H1 (cell line): ENCODE measurements around the gene SBNO2.

ENCODE experiments used
- CEBPB ChIP-seq: IDR thresholded peaks from 2 replicates; pipeline ENCODE4 v1.6.1; 2012; ENCODE audit warnings: low read depth, low read length
- CREB1 ChIP-seq: IDR thresholded peaks from 2 replicates; pipeline ENCODE4 v1.6.1; 2012; ENCODE audit warnings: inconsistent platforms
- EZH2 ChIP-seq: fragments of 200-600 bp; sonication (generic); IDR thresholded peaks from 2 replicates; pipeline ENCODE4 v1.7.1; 2012; ENCODE audit warnings: low read depth, mild to moderate bottlenecking, moderate library complexity, low read length, inconsistent platforms; ENCODE audit not compliant: severe bottlenecking
- JUND ChIP-seq: IDR thresholded peaks from 2 replicates; pipeline ENCODE4 v1.6.1; 2011; ENCODE audit warnings: mild to moderate bottlenecking, improper control_type of control experiment, low read length
- RFX5 ChIP-seq: IDR thresholded peaks from 2 replicates; pipeline ENCODE4 v1.6.1; 2011; ENCODE audit warnings: low read depth, low read length, improper control_type of control experiment, borderline replicate concordance
- SIX5 ChIP-seq: IDR thresholded peaks from 2 replicates; pipeline ENCODE4 v1.6.1; 2011; ENCODE audit warnings: mild to moderate bottlenecking, low read depth, low read length
- TEAD4 ChIP-seq: IDR thresholded peaks from 2 replicates; pipeline ENCODE4 v1.6.1; 2012; ENCODE audit warnings: low read depth, low read length, inconsistent platforms, mixed read lengths
- TF ChIP-seq, protein P1 (sequence below), 3 experiments: IDR thresholded peaks; 1 replicate in 2 of 3; 2 replicates in 1 of 3; pipeline versions ENCODE4 v1.5.1 to v1.6.1; 2011; ENCODE audit warnings: low read length in 3 of 3, mild to moderate bottlenecking in 3 of 3, inconsistent platforms in 2 of 3, low read depth in 1 of 3, moderate library complexity in 1 of 3; ENCODE audit not compliant: insufficient read depth in 1 of 3; ENCODE audit errors: control extremely low read depth in 1 of 3
- TF ChIP-seq, protein P2 (sequence below): IDR thresholded peaks from 2 replicates; pipeline ENCODE4 v1.6.1; 2011; ENCODE audit warnings: low read length, improper control_type of control experiment

DNA sequence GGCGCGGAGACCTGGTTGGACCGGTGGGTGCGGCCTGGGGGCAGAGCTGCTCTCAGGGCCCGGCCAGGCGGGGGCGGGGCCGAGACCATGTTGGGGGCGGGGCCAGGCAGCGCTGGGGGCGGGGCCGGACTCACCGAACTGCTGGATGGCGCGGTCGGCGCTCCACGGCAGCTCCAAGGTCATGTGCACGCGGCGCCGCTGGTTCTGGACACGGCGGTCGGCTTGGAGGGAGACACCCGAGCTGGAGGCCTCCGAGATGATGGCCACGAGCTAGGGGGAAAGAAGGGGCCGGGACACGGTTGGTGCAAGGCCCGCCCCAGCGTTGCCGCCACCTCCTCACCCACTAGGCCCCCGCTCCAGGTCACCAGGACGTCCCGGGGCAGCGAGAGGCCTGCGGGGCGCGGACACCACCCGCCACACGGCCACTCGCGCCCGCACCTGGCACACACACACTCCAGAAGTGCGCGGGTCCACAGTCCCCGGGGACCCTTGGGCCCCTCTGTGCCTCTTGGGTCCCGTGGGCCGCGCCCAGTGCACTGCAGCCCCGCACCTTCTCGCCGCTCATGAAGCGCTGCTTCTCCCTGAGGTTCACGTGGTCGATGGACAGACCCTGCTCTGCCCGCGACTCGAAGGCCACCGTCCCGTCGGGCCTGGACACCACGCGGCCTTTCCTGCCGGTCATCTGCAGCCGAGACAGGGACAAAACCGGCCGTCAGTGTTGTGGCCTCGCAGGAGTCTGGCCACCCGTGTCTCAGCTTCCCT, 61.6 kb downstream of the SBNO2 start:
- TF ChIP-seq CEBPB (no peak), EZH2 (no peak), SIX5 (no peak), TEAD4 (no peak), RFX5 (no peak), CREB1 (no peak), JUND (no peak)
- TF ChIP-seq, protein P1, sequence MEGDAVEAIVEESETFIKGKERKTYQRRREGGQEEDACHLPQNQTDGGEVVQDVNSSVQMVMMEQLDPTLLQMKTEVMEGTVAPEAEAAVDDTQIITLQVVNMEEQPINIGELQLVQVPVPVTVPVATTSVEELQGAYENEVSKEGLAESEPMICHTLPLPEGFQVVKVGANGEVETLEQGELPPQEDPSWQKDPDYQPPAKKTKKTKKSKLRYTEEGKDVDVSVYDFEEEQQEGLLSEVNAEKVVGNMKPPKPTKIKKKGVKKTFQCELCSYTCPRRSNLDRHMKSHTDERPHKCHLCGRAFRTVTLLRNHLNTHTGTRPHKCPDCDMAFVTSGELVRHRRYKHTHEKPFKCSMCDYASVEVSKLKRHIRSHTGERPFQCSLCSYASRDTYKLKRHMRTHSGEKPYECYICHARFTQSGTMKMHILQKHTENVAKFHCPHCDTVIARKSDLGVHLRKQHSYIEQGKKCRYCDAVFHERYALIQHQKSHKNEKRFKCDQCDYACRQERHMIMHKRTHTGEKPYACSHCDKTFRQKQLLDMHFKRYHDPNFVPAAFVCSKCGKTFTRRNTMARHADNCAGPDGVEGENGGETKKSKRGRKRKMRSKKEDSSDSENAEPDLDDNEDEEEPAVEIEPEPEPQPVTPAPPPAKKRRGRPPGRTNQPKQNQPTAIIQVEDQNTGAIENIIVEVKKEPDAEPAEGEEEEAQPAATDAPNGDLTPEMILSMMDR (IDR thresholded peaks at IDR 0.05; ENCODE audit: control extremely low read depth in 1 of 3, insufficient read depth in 1 of 3, low read depth in 1 of 3, low read length in 3 of 3), result no peak
- TF ChIP-seq, protein P2, sequence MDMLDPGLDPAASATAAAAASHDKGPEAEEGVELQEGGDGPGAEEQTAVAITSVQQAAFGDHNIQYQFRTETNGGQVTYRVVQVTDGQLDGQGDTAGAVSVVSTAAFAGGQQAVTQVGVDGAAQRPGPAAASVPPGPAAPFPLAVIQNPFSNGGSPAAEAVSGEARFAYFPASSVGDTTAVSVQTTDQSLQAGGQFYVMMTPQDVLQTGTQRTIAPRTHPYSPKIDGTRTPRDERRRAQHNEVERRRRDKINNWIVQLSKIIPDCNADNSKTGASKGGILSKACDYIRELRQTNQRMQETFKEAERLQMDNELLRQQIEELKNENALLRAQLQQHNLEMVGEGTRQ, result no peak
